Natural killer cell (primary cell): ENCODE data around the gene MIOS. TPM values are rescaled to one million over a fixed set of nuclear protein-coding genes. Genes with fewer than 3 reads are reported as not detected.

Experiments
- ATAC-seq, 3 donors: fragments of 150-1000 bp in 2 of 3; fragments of 200-7000 bp in 1 of 3; cut with Tn5 transposase; 1 replicate in 1 of 3; 2 replicates in 2 of 3; pipeline ENCODE4 v1.10.0; 2021; ENCODE audit warnings: mild to moderate bottlenecking in 2 of 3, moderate library complexity in 2 of 3
- DNase-seq, 2 donors: peaks; one replicate each; pipeline versions ENCODE4 v3.0.0 to v3.0.0-alpha.2; 2013 to 2021; ENCODE audit warnings: mixed read lengths in 1 of 2
- H3K27ac ChIP-seq: one replicate; pipeline ENCODE4 v1.5.1; 2013; ENCODE audit warnings: mild to moderate bottlenecking, low read length
- H3K27me3 ChIP-seq: one replicate; pipeline ENCODE4 v1.6.1; 2013; ENCODE audit warnings: low read length; ENCODE audit not compliant: control insufficient read depth, insufficient read depth
- H3K36me3 ChIP-seq: one replicate; pipeline ENCODE4 v1.6.1; 2013; ENCODE audit warnings: low read length; ENCODE audit not compliant: control insufficient read depth, insufficient read depth
- H3K4me1 ChIP-seq: one replicate; pipeline ENCODE4 v1.6.1; 2013; ENCODE audit warnings: low read length; ENCODE audit not compliant: control insufficient read depth, insufficient read depth
- H3K4me3 ChIP-seq: one replicate; pipeline ENCODE4 v1.5.1; 2013; ENCODE audit warnings: low read length
- H3K9me3 ChIP-seq: one replicate; pipeline ENCODE4 v1.6.1; 2013; ENCODE audit warnings: low read length; ENCODE audit not compliant: control insufficient read depth, insufficient read depth
- H3K27ac Mint-ChIP-seq, 2 donors: one replicate each; pipeline ENCODE4 v1.8.0; 2022; ENCODE audit warnings: mild to moderate bottlenecking in 2 of 2, mixed read lengths in 2 of 2, moderate library complexity in 1 of 2
- H3K27me3 Mint-ChIP-seq, 2 donors: one replicate each; pipeline ENCODE4 v1.8.0; 2022; ENCODE audit warnings: low read depth in 2 of 2, mixed read lengths in 2 of 2
- H3K36me3 Mint-ChIP-seq: one replicate; pipeline ENCODE4 v1.8.0; 2022; ENCODE audit warnings: mixed read lengths
- H3K4me1 Mint-ChIP-seq, 2 donors: one replicate each; pipeline ENCODE4 v1.8.0; 2022; ENCODE audit warnings: mixed read lengths in 2 of 2
- H3K4me3 Mint-ChIP-seq: one replicate; pipeline ENCODE4 v1.8.0; 2022; ENCODE audit warnings: mild to moderate bottlenecking, moderate library complexity, mixed read lengths
- H3K9me3 Mint-ChIP-seq, 2 donors: one replicate each; pipeline ENCODE4 v1.8.0; 2022; ENCODE audit warnings: mixed read lengths in 2 of 2
- WGBS: methylation state at CpG from one replicate; pipeline ENCODE4 v1.1.7; 2013; ENCODE audit warnings: missing lambda C conversion rate; ENCODE audit not compliant: insufficient coverage; 5-methylcytosine and 5-hydroxymethylcytosine counted together
- intact Hi-C: fragments of 100-400 bp; cut with micrococcal nuclease; formaldehyde crosslinking; loops from one replicate; pipeline ENCODE4 v1.14.2; 2022
- total RNA-seq, 4 donors: library from RNA; stranded (reverse); fragments of 120-200 nt in 1 of 4; gene quantifications; one replicate each; pipeline versions ENCODE4 v1.2.3 to v1.2.4, GENCODE V29; 2013 to 2022
- TF ChIP-seq, protein P1 (sequence below): fragments of 200-600 bp; IDR thresholded peaks from one replicate; pipeline ENCODE4 v1.8.0; 2022; ENCODE audit warnings: antibody characterized with exemption

Gene MIOS
- total RNA-seq, 3 donors from 2014 or later (not counting 1 experiment from before 2014, with no cell fraction given), result 23.5 to 30.9 (median 28.9) TPM

DNA sequence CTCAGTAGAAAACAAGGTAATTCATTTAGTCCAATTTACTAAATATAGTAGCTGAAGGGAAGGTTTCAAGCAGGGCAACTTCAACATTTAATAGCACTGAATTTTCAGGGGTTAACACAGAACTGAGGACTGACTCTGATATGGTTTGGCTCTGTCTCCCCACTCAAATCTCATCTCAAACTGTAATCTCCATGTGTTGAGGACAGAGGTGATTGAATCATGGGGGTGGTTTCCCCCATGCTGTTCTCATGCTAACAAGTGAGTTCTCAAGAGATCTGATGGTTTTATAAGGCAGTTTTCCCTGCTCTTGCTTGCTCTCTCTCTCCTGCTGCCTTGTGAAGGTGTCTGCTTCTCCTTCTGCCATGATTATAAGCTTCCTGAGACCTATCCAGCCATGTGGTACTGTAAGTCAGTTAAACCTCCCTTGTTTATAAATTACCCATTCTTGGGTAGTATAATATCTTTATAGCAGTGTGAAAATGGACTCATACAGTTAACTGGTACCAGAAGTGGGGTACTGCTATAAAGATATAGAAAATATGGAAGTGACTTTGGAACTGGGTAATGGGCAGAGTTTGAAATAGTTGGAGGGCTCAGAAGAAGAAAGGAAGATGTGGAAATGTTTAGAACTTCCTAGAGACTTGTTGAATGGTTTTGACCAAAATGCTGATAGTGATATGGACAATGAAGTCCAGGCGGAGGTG, 64.1 kb downstream of the MIOS start:
- WGBS, result 100% methylated on average over 1 of the region's 1 CpG
- no peaks in the 10 kb centered on the region for H3K9me3 ChIP-seq
- H3K9me3 Mint-ChIP-seq, result peaks cover 3% of the 10 kb centered on the region in 2 donors
- DNase-seq (no peak), ATAC-seq (no peak)
- H3K4me1 Mint-ChIP-seq, result no peaks in the 10 kb centered on the region
- no peaks in the 10 kb centered on the region for H3K36me3 Mint-ChIP-seq
- no peaks in the 10 kb centered on the region for H3K27me3 ChIP-seq
- peaks cover 0 to 8% of the 10 kb centered on the region in 2 donors for H3K27me3 Mint-ChIP-seq
- H3K4me3 ChIP-seq, result no peak overlapping the region
- H3K4me3 Mint-ChIP-seq, result no peak overlapping the region
- H3K4me1 ChIP-seq, result no peaks in the 10 kb centered on the region
- intact Hi-C loops, result no loop called here
- H3K36me3 ChIP-seq, result peaks cover 3% of the 10 kb centered on the region
- H3K27ac Mint-ChIP-seq, result no peak overlapping the region
- no peak overlapping the region for H3K27ac ChIP-seq
- TF ChIP-seq, protein P1, sequence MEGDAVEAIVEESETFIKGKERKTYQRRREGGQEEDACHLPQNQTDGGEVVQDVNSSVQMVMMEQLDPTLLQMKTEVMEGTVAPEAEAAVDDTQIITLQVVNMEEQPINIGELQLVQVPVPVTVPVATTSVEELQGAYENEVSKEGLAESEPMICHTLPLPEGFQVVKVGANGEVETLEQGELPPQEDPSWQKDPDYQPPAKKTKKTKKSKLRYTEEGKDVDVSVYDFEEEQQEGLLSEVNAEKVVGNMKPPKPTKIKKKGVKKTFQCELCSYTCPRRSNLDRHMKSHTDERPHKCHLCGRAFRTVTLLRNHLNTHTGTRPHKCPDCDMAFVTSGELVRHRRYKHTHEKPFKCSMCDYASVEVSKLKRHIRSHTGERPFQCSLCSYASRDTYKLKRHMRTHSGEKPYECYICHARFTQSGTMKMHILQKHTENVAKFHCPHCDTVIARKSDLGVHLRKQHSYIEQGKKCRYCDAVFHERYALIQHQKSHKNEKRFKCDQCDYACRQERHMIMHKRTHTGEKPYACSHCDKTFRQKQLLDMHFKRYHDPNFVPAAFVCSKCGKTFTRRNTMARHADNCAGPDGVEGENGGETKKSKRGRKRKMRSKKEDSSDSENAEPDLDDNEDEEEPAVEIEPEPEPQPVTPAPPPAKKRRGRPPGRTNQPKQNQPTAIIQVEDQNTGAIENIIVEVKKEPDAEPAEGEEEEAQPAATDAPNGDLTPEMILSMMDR, result no peak

DNA sequence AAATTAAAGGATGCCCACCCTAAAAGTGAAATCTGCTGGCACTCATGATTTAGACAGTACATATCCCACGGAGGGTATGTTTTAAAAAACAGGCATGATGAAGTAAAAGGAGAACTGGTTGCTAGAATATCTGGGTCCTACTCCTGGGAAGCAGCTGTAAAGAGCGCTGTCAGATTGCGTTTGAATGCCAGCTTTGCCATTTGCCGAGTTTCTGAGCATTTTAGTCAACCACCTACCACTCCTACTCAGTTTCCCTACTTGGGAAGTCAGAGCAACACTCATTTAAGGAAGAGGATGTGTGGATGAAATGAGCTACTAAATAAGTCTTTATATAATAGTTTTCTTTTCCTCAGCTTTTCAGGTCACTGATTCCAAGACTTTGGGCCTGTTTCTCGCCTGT, 72.7 kb downstream of the MIOS start:
- peaks cover 26 to 39% of the 10 kb centered on the region in 2 donors for H3K4me1 Mint-ChIP-seq
- no peaks in the 10 kb centered on the region for H3K9me3 Mint-ChIP-seq
- peaks cover 12% of the 10 kb centered on the region for H3K36me3 ChIP-seq
- no peaks in the 10 kb centered on the region for H3K27me3 Mint-ChIP-seq
- no peaks in the 10 kb centered on the region for H3K36me3 Mint-ChIP-seq
- H3K4me3 Mint-ChIP-seq, result peak overlapping the region; percentile 93
- intact Hi-C loops, result no loop called here
- TF ChIP-seq, protein P1, result no peak
- peak overlapping the region; percentile 90 for H3K27ac ChIP-seq
- peak overlapping the region; percentile 94 to 98 for H3K27ac Mint-ChIP-seq
- 19% methylated on average over 5 of the region's 5 CpGs for WGBS
- no peaks in the 10 kb centered on the region for H3K27me3 ChIP-seq
- H3K9me3 ChIP-seq, result no peaks in the 10 kb centered on the region
- no peak for DNase-seq
- peak overlapping the region; percentile 77 for H3K4me3 ChIP-seq
- no peak for ATAC-seq
- peaks cover 11% of the 10 kb centered on the region for H3K4me1 ChIP-seq

DNA sequence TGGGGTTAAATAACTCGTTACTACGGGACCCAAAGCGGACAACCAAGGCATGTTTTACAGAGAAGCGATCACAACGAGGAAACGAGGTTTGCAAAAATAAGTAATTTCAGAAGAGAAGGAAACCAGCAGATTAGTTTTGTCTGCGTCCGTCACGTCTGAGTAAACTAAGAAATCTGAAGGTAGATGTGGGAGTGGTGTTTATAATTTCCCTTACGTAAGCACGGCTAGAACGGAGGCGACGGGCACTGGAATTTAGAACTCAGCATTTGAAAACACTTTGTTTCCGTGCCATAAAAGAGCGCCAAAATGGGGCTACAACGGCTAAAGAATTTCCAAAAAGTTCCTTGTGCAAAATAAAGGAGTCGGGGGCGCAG, 73.2 kb downstream of the MIOS start:
- Mint-ChIP-seq H3K36me3 (no peaks in the 10 kb centered on the region), H3K9me3 (no peaks in the 10 kb centered on the region), H3K27ac (peak overlapping the region; percentile 94 to 98), H3K4me1 (peaks cover 26 to 42% of the 10 kb centered on the region in 2 donors), H3K4me3 (peak overlapping the region; percentile 93), H3K27me3 (no peaks in the 10 kb centered on the region)
- TF ChIP-seq, protein P1, result no peak
- DNase-seq (peak in 1 of 2 donors; percentile 83), ATAC-seq (peak in 2 of 3 donors; percentile 13 to 22)
- no peaks in the 10 kb centered on the region for H3K9me3 ChIP-seq
- H3K27ac ChIP-seq, result peak overlapping the region; percentile 90
- peaks cover 11% of the 10 kb centered on the region for H3K4me1 ChIP-seq
- no peaks in the 10 kb centered on the region for H3K27me3 ChIP-seq
- peak overlapping the region; percentile 77 for H3K4me3 ChIP-seq
- H3K36me3 ChIP-seq, result peaks cover 12% of the 10 kb centered on the region
- intact Hi-C loops, result loop anchor here (1.0 to 5.0 kb wide), 5 partner anchors 43 to 493 kb away; partner anchors contain the start of gene C1GALT1
- WGBS, result under 1% methylated on average over 19 of the region's 19 CpGs
